ENCODE measurements around the gene SLC5A5.
A peak's percentile ranks its signal among the peaks of the same experiment; 100 is the strongest.
"Not testable (repeated sequence)": the region's sequence is repeated elsewhere in the genome, so short reads cannot be mapped to it uniquely, and the experiment has no call there.

The SLC5A5 gene

GRCh38 chr19:17872251-17873001 lies 681 bp downstream of the SLC5A5 start:
- peak; percentile 54 to 60 for ATAC-seq

GRCh38 chr19:17873786-17874757 lies 2.3 kb downstream of the SLC5A5 start:
- ATAC-seq = peak; percentile 70 to 74

GRCh38 chr19:17874758-17875135 lies 3.0 kb downstream of the SLC5A5 start:
- ATAC-seq = no peak

GRCh38 chr19:17877696-17878095 lies 6.0 kb downstream of the SLC5A5 start:
- no peak for ATAC-seq

- ATAC-seq = no peak
Measured at GRCh38 chr19:17879466-17879865, 7.7 kb downstream of the SLC5A5 start.

- ATAC-seq = no peak
Measured at GRCh38 chr19:17881701-17882100, 10.0 kb downstream of the SLC5A5 start.

GRCh38 chr19:17883627-17884410 lies 12.1 kb downstream of the SLC5A5 start:
- ATAC-seq = no peak

- ATAC-seq = no peak
Measured at GRCh38 chr19:17886515-17886914, 14.8 kb downstream of the SLC5A5 start.

- not testable (repeated sequence) for ATAC-seq
Measured at GRCh38 chr19:17887221-17887620, 15.5 kb downstream of the SLC5A5 start.

- ATAC-seq = no peak
Measured at GRCh38 chr19:17888260-17888659, 16.5 kb downstream of the SLC5A5 start.

GRCh38 chr19:17889609-17890214 lies 18.0 kb downstream of the SLC5A5 start:
- ATAC-seq = no peak

GRCh38 chr19:17893766-17894165 lies 22.0 kb downstream of the SLC5A5 start:
- ATAC-seq = no peak

- no peak for ATAC-seq
Measured at GRCh38 chr19:17902701-17903100, 31.0 kb downstream of the SLC5A5 start.

GRCh38 chr19:17908244-17908643 lies 36.5 kb downstream of the SLC5A5 start:
- no peak for ATAC-seq

GRCh38 chr19:17909003-17909732 lies 37.4 kb downstream of the SLC5A5 start:
- no peak for ATAC-seq

- no peak for ATAC-seq
Measured at GRCh38 chr19:17910791-17911360, 39.1 kb downstream of the SLC5A5 start.

GRCh38 chr19:17915940-17916593 lies 44.3 kb downstream of the SLC5A5 start:
- no peak for ATAC-seq

GRCh38 chr19:17918151-17918550 lies 46.4 kb downstream of the SLC5A5 start:
- ATAC-seq = not testable (repeated sequence)

- not testable (repeated sequence) for ATAC-seq
Measured at GRCh38 chr19:17919122-17919521, 47.4 kb downstream of the SLC5A5 start.

- ATAC-seq = no peak
Measured at GRCh38 chr19:17920527-17920926, 48.8 kb downstream of the SLC5A5 start.

- no peak for ATAC-seq
Measured at GRCh38 chr19:17922138-17922537, 50.4 kb downstream of the SLC5A5 start.

All from activated CD4-positive, CD25-positive, alpha-beta regulatory T cell treated with anti-CD3 and anti-CD28 coated beads, Interleukin-2, amount 50 U/mL, for 24 hours (primary cell).